HG03565 (cell line): Measurements from ENCODE around the gene TPRG1L.

Experiments
- ATAC-seq: cut with Tn5 transposase; IDR thresholded peaks from one replicate; pipeline ENCODE4 v1.9.1; 2021; ENCODE audit warnings: mild to moderate bottlenecking, moderate library complexity; ENCODE audit not compliant: unreplicated experiment

The TPRG1L gene

DNA sequence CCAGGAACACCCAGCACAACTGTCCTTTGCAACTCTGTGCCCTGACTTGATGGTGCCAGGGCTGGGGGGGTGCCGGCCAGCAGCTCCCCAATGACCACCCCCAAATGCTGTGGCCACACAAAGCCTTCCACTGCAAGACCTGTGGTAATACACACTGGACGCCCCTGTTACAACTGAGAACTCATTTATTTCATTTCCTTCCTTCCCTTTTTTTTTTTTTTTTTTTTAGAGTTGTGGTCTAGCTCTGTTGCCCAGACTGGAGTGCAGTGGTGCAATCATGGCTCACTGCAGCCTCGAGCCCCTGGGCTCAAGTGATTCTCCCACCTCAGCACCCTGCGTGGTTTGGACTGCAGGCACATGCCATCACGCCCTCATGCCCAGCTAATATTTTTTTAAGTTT is 52.7 kb downstream of the TPRG1L start:
- ATAC-seq, result no peak

DNA sequence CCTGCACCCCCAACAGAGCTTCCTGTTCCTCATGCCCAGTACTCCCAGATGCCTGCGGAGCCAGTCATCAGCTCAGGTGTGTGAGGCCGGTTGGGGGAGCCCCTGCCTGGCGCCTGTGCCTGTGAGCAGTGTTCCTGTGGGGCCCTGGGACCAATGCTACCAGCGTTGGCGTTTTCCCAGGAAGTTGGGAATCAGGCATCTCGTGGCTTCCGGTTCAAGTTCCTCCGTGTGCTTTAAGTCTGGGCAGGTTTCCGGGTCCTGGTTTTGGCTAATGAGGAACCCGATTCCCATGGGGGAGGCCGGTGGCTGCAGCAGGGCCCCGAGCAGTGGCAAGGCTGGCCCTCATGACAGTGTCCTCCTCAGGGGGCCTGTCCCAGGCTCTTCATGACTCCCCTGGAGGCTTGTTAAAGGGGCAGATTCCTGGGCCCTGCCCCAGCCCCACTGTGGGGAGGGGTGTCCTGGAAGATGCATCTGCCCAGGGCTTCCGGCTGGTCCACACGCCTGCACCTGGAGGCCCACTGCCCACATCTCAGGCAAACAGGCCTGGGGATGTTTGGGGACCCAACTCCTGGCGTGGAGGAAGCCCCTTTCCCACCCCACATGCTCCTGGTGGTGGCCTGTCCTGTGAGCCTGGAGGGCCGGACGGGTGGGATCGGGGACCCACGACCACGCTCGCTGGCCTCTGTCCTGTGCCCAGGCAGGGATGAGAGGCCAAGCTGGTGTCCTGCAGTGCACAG is 53.7 kb downstream of the TPRG1L start:
- no peak for ATAC-seq

DNA sequence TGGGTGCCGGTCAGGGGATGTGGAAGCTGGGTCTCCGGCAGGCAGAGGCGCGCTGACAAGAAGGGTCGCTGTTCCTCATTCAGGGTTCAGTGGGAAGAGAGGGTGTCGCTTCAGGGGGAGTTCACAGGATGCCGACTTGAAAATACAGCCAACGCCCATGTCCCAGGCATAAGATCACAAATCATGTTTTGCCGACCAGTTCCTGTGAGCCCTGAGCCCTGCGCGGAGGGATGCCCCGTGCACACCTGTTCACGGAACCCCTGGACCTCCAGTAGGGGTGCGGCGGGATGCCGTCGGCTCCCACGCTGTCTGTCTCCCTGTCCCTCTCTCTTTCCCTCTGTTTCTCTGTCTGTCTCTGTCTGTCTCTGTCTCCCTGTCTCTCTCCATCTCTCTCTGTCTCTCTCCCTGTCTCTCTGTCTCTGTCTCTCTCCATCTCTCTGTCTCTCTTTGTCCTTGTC is 54.3 kb downstream of the TPRG1L start:
- no peak for ATAC-seq
